Pancreas (tissue), 10 donors: ENCODE data around the gene SOD3. TPM values are rescaled to one million over a fixed set of nuclear protein-coding genes. Genes with fewer than 3 reads are reported as not detected.

ENCODE experiments used
- ATAC-seq, 4 donors: fragments of 200-7000 bp; cut with Tn5 transposase; one replicate each; pipeline versions ENCODE4 v1.8.0 to v1.9.1; 2020; ENCODE audit warnings: mild to moderate bottlenecking in 4 of 4, moderate library complexity in 4 of 4
- DNase-seq, 6 donors: peaks; one replicate each; pipeline ENCODE4 v3.0.0-alpha.2; 2020
- FAIRE-seq: peaks from 2 replicates; lab custom pipeline; 2012; peaks lifted over from hg19 to GRCh38; lab: Jason Lieb, UNC
- H3K27ac ChIP-seq, 4 donors: fragments of 200-600 bp; sonication (generic); 1 replicate in 3 of 4; 2 replicates in 1 of 4; pipeline versions ENCODE4 v1.5.0 to v1.8.0; 2020
- H3K27me3 ChIP-seq, 4 donors: fragments of 200-600 bp; one replicate each; pipeline ENCODE4 v1.8.0; 2021
- H3K36me3 ChIP-seq, 3 donors: fragments of 200-600 bp; sonication (generic) in 1 of 3; one replicate each; pipeline versions ENCODE4 v1.5.0 to v1.8.0; 2020 to 2021
- H3K4me1 ChIP-seq, 3 donors: fragments of 200-600 bp; one replicate each; pipeline ENCODE4 v1.8.0; 2021
- H3K4me3 ChIP-seq, 4 donors: fragments of 200-600 bp; sonication (generic) in 2 of 4; one replicate each; pipeline versions ENCODE4 v1.5.0 to v1.8.0; 2020 to 2021
- H3K9me3 ChIP-seq, 4 donors: fragments of 200-600 bp; one replicate each; pipeline ENCODE4 v1.8.0; 2021
- WGBS, 2 donors: extraction: QIAGEN DNeasy Blood & Tissue Kit; methylation state at CpG; one replicate each; pipeline ENCODE4 v1.1.7; 2013; 5-methylcytosine and 5-hydroxymethylcytosine counted together
- intact Hi-C, 3 donors: fragments of 100-400 bp; cut with DNase I; formaldehyde crosslinking; loops; one replicate each; pipeline versions ENCODE4 v1.11.1 to v1.14.2; 2022
- polyA plus RNA-seq, 2 donors: library from polyadenylated mRNA; stranded (reverse); fragments of 200-250 nt; gene quantifications; one replicate each; pipeline ENCODE4 v1.2.3, GENCODE V29; 2013
- total RNA-seq, 6 donors: library from RNA; stranded (reverse); fragmentation: NEBNext Ultra II Directional in 4 of 6; extraction: Animal tissue kit (Norgen Biotek cat#: 25700) in 4 of 6; gene quantifications; one replicate each; pipeline versions ENCODE4 v1.2.1 to v1.2.4, GENCODE V29; 2021 to 2023
- TF ChIP-seq, protein P1 (sequence below), 4 donors: fragments of 200-600 bp; sonication (generic) in 3 of 4; IDR thresholded peaks; one replicate each; pipeline versions ENCODE4 v1.5.0 to v1.8.0; 2021; ENCODE audit warnings: antibody characterized with exemption in 4 of 4
- donor health status: healthy with polysubstance abuse.
- donor health status: DM: no; HTN: no; CAD: no; lungs with moderate emphysema.
- donor health status: DM: no; HTN: no; CAD: no.
- donor health status: control.
- donor health status: control.
- donor health status: Bipolar disorder and iron deficiency.
- donor health status: DM: yes; HTN: yes; CAD: no.
- donor health status: DM: no; HTN: no; CAD: no.
- donor health status: DM: no; HTN: no; CAD: no.
- donor health status: DM: yes; HTN: yes; CAD: no.

The SOD3 gene, protein sequence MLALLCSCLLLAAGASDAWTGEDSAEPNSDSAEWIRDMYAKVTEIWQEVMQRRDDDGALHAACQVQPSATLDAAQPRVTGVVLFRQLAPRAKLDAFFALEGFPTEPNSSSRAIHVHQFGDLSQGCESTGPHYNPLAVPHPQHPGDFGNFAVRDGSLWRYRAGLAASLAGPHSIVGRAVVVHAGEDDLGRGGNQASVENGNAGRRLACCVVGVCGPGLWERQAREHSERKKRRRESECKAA
- 10 to 100 TPM; 31.2 to 43.9 (median 37.6) TPM for total RNA-seq
- 10 to 100 TPM; 21.2 to 38.6 TPM for polyA plus RNA-seq

DNA sequence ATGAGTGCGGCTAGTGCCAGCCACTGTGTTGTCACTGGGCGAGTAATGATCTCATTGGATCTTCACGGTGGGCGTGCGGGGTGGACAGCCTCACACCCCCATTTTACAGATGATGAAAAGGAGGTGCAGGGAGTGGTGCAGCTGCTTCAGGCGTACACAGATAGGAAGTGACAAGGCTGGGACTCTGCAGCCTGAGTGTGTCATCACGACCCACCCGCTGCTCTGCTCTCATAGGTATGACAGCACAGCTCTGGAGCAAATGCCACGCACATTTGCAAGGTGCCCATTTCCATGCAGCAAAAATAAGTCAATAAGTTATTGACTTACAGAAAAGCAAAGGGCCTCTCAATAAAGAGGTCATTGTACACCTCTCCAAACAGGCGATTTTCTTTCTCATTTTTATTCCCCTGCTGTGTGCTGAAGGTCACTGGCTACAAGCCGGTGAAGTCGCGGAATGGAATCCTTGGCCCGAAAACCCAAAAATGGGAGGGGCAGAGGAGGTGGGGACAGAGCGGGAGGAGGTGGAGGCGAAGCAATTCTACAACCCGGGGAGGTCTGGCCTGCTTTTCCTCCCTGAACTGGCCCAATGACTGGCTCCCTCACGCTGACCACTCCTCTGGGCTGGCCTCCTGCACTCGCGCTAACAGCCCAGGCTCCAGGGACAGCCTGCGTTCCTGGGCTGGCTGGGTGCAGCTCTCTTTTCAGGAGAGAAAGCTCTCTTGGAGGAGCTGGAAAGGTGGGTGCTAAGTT is at the start of gene SOD3:
Gene SOD3, plus strand, starts transcription at position 658 of the 750 bp plus-strand sequence. CDS start 3,949 bp downstream, outside the sequence.
- H3K4me3 ChIP-seq: peak within 1 kb of the TSS in 3 of 4 donors; percentile 9 to 37 (median 31)
- DNase-seq: peak; percentile 79 to 87 (median 84)
- peak; percentile 94 to 97 (median 96) for ATAC-seq
- no peaks in the 10 kb centered on the region for H3K36me3 ChIP-seq
- peak; percentile 70 for FAIRE-seq
- peaks cover 0 to 6% (median 0%) of the 10 kb centered on the region in 3 donors for H3K4me1 ChIP-seq
- WGBS, 2 donors: 16 to 20% methylated on average over 21 of the region's 21 CpGs
- TF ChIP-seq, protein P1, sequence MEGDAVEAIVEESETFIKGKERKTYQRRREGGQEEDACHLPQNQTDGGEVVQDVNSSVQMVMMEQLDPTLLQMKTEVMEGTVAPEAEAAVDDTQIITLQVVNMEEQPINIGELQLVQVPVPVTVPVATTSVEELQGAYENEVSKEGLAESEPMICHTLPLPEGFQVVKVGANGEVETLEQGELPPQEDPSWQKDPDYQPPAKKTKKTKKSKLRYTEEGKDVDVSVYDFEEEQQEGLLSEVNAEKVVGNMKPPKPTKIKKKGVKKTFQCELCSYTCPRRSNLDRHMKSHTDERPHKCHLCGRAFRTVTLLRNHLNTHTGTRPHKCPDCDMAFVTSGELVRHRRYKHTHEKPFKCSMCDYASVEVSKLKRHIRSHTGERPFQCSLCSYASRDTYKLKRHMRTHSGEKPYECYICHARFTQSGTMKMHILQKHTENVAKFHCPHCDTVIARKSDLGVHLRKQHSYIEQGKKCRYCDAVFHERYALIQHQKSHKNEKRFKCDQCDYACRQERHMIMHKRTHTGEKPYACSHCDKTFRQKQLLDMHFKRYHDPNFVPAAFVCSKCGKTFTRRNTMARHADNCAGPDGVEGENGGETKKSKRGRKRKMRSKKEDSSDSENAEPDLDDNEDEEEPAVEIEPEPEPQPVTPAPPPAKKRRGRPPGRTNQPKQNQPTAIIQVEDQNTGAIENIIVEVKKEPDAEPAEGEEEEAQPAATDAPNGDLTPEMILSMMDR (IDR thresholded peaks at IDR 0.05): no peak
- intact Hi-C loops: no loop called here
- H3K27me3 ChIP-seq: no peaks in the 10 kb centered on the region
- H3K27ac ChIP-seq: peak within 1 kb of the TSS; percentile 58 to 78 (median 66)
- H3K9me3 ChIP-seq: no peaks in the 10 kb centered on the region

GRCh38 chr4:24747234-24747975 is 48.0 kb upstream of the SOD3 start:
- no peak for ATAC-seq
- TF ChIP-seq, protein P1 (IDR thresholded peaks at IDR 0.05): no peak

DNA sequence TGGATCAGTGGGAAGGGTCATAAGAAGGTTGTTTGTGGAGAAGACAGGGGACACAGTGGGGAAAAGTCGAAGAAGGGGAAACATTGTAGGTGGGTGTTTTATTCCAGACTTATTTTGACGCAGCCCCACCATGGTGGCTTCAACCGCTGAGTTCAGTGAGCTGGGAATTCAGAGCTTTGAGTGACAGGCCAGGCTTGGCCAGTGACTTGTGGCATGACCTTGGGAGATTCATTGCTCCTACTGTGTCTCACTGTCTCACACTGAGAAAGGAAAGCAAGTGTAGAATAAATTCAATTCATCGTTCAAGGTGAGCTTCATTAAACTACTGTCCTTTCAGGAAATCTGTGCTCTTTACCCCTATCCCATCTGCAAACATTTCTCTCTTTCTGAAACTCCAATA is 47.4 kb upstream of the SOD3 start:
- WGBS, 2 donors: 56 to 78% methylated on average over 4 of the region's 4 CpGs
- no peak for FAIRE-seq
- H3K4me1 ChIP-seq: no peaks in the 10 kb centered on the region
- ATAC-seq: no peak
- H3K27me3 ChIP-seq: no peaks in the 10 kb centered on the region
- DNase-seq: no peak
- intact Hi-C loops: no loop called here
- no peak overlapping the region for H3K4me3 ChIP-seq
- TF ChIP-seq, protein P1 (IDR thresholded peaks at IDR 0.05): no peak
- H3K36me3 ChIP-seq: no peaks in the 10 kb centered on the region
- H3K27ac ChIP-seq: no peak overlapping the region
- H3K9me3 ChIP-seq: no peaks in the 10 kb centered on the region

More at GRCh38 chr4:24747234-24747975, 48.0 kb upstream of the SOD3 start:
- 88 to 92% methylated on average over 4 of the region's 4 CpGs for WGBS, 2 donors
- H3K36me3 ChIP-seq: no peaks in the 10 kb centered on the region
- H3K4me3 ChIP-seq: no peak overlapping the region
- H3K9me3 ChIP-seq: no peaks in the 10 kb centered on the region
- DNase-seq (no peak), FAIRE-seq (no peak)
- no peak overlapping the region for H3K27ac ChIP-seq
- H3K4me1 ChIP-seq: no peaks in the 10 kb centered on the region
- intact Hi-C loops: no loop called here
- H3K27me3 ChIP-seq: no peaks in the 10 kb centered on the region

- intact Hi-C loops: no loop called here
- no peaks in the 10 kb centered on the region for H3K36me3 ChIP-seq
- no peak overlapping the region for H3K4me3 ChIP-seq
- DNase-seq (no peak), FAIRE-seq (no peak), ATAC-seq (no peak)
- H3K4me1 ChIP-seq: no peaks in the 10 kb centered on the region
- TF ChIP-seq, protein P1 (IDR thresholded peaks at IDR 0.05): no peak
- H3K9me3 ChIP-seq: no peaks in the 10 kb centered on the region
- H3K27me3 ChIP-seq: no peaks in the 10 kb centered on the region
- no peak overlapping the region for H3K27ac ChIP-seq
- WGBS, 2 donors: 72 to 73% methylated on average over 10 of the region's 10 CpGs
Measured at GRCh38 chr4:24748758-24749350, 46.5 kb upstream of the SOD3 start.
